GM12872 (cell line): ENCODE data around the gene SPAG5.

Experiments
- CTCF ChIP-seq: IDR thresholded peaks from 3 replicates; pipeline ENCODE4 v1.5.1; 2011; ENCODE audit warnings: low read depth, mild to moderate bottlenecking, low read length, moderate library complexity; ENCODE audit not compliant: insufficient read depth

Gene SPAG5

GRCh38 chr17:28567604-28568003, 31.2 kb downstream of the SPAG5 start:
- TF ChIP-seq CTCF, result no peak

GRCh38 chr17:28563475-28563874, 35.4 kb downstream of the SPAG5 start:
- TF ChIP-seq CTCF, result no peak

GRCh38 chr17:28555022-28555421, 43.8 kb downstream of the SPAG5 start:
- TF ChIP-seq CTCF, result no peak

DNA sequence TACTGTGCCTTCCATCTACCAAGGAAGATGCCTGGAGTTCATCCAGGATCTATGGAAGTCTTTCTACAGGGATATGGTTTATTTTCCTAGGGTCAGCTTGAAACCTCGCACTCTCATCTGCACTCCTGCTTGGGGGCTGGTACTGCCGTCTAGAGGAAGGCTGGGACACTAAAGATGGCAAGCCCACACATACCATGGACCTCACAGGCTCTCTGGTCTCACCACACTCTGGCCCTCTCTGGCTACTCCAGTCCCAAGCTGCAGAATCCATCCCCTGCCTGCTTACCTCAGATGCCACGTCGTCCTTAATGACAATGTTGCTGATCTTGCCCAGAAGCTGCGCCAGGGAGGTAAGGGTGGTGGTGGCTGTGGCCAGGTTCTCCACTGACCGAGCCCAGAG, 44.3 kb downstream of the SPAG5 start:
- peak; percentile 50; the same call in 2 of the 3 replicates for TF ChIP-seq CTCF

DNA sequence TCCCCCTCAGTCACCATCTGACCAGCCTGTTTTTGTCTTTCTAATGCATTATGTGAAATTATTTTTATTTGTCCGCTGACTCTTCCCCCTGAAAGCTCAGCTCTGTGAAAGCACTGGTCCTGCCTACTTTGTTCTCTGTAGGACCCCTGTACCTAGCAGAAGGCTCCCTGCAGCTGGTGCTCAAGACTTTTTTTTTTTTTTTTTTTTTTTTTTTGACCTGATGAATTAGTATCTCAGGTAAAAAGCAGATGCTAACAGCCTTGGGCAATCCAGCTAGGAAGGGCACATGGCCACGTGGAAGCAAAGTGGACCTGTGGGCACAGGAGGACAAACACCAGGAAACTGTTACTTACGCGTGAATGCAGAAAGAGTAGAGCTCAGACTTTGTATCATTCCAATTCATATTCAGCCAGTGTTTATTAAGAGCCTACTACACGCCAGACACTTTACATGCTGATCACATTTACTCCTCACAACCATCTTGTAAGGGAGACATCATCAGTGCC, 45.8 kb downstream of the SPAG5 start:
- TF ChIP-seq CTCF, result no peak

GRCh38 chr17:28552176-28552999, 46.4 kb downstream of the SPAG5 start, which contains the start of gene UNC119:
TSS of gene UNC119 (minus strand) at chr17:28552624. CDS start at chr17:28552557, 67 bp downstream.
- TF ChIP-seq CTCF, result no peak

- no peak for TF ChIP-seq CTCF
Measured at GRCh38 chr17:28551421-28552175, 47.2 kb downstream of the SPAG5 start.
